Measurements from ENCODE around the gene CCHCR1.

Gene CCHCR1

GRCh38 chr6:31118178-31118577 lies 39.4 kb downstream of the CCHCR1 start:
- ChIA-PET CTCF (interaction anchor here (0.6 to 2.5 kb wide), 2 partner anchors 10 to 11 kb away, joined by 4 to 11 read pairs; no protein-coding TSS in a partner anchor), POLR2A (interaction anchor here (1.3 kb wide), 1 partner anchor 41 kb away, joined by 3 read pairs; no protein-coding TSS in a partner anchor)
- no peak for DNase-seq (ENCODE audit: extremely low spot score)
- no peak for TF ChIP-seq FOXM1 (IDR thresholded peaks at IDR 0.05; ENCODE audit: borderline replicate concordance)
- no peak for TF ChIP-seq FOXK2 (IDR thresholded peaks at IDR 0.05)
- TF ChIP-seq SP1 (IDR thresholded peaks at IDR 0.05): no peak
- TF ChIP-seq ARNT (IDR thresholded peaks at IDR 0.05): no peak
- no peak for TF ChIP-seq LEF1 (IDR thresholded peaks at IDR 0.05; ENCODE audit: borderline replicate concordance)
- TF ChIP-seq FOXA1 (IDR thresholded peaks at IDR 0.05): no peak
- TF ChIP-seq CTBP1 (IDR thresholded peaks at IDR 0.05; ENCODE audit: borderline replicate concordance): no peak

GRCh38 chr6:31116661-31117385 lies 40.8 kb downstream of the CCHCR1 start:
- no peak for TF ChIP-seq FOXM1 (IDR thresholded peaks at IDR 0.05; ENCODE audit: borderline replicate concordance)
- TF ChIP-seq TARDBP (IDR thresholded peaks at IDR 0.05): no peak
- TF ChIP-seq BHLHE40 (IDR thresholded peaks at IDR 0.05; ENCODE audit: borderline replicate concordance): no peak
- TF ChIP-seq ELF4 (IDR thresholded peaks at IDR 0.05): no peak
- no peak for TF ChIP-seq HDGF (IDR thresholded peaks at IDR 0.05; ENCODE audit: borderline replicate concordance)
- no peak for TF ChIP-seq NFRKB (IDR thresholded peaks at IDR 0.05)
- TF ChIP-seq FOXA1 (IDR thresholded peaks at IDR 0.05): no peak
- no peak for TF ChIP-seq LEF1 (IDR thresholded peaks at IDR 0.05; ENCODE audit: borderline replicate concordance)
- TF ChIP-seq CTBP1 (IDR thresholded peaks at IDR 0.05; ENCODE audit: borderline replicate concordance): no peak
- POLR2A ChIA-PET: interaction anchor here (1.3 kb wide), 1 partner anchor 41 kb away, joined by 3 read pairs; the partner anchor contains the start of gene TCF19
- CTCF ChIA-PET: interaction anchor here (2.0 to 2.5 kb wide), 2 partner anchors 10 to 12 kb away, joined by 7 to 11 read pairs; no protein-coding TSS in a partner anchor
- DNase-seq (ENCODE audit: extremely low spot score): no peak

DNA sequence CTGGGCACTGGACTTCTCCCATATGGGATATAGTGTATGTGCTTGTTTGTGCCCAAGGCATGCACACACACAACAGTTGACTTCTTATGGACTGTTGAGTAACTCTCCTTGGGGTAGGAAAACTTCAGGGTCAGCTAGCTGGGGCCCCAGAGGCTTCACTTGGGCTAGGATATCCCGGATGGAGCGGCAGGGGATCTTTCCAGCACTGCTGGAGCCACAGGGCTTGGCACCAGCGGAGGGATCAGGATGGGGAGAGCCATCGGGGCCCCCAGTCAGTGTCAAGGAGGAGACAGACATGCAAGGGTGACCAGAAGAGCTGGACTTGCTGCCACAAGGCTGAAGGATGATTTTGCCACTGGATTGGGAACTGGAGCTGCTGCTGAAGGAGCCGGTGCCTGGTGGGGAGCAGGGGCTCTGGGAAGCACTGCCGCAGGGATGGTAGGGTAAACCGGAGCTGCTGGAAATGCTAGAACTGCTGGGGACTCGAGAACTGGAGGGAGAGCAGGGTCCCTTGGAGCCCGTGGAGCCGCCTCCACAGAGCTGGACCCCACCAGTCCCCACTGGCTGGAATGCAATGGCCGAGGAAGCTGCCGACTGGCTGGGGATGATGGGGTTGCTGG lies 41.6 kb downstream of the CCHCR1 start:
- DNase-seq (ENCODE audit: extremely low spot score): no peak
- ChIA-PET POLR2A (interaction anchor here (1.3 kb wide), 1 partner anchor 42 kb away, joined by 3 read pairs; the partner anchor contains the start of gene TCF19), CTCF (interaction anchor here (1.0 to 2.5 kb wide), 4 partner anchors 11 to 29 kb away, joined by 4 to 11 read pairs (median 6); no protein-coding TSS in a partner anchor)
- no peak for TF ChIP-seq SP1 (IDR thresholded peaks at IDR 0.05)
- TF ChIP-seq FOXA1 (IDR thresholded peaks at IDR 0.05): no peak
- no peak for TF ChIP-seq CTBP1 (IDR thresholded peaks at IDR 0.05; ENCODE audit: borderline replicate concordance)

- CTCF ChIA-PET: interaction anchor here (1.0 to 2.5 kb wide), 8 partner anchors 12 to 173 kb away, joined by 3 to 11 read pairs (median 4); no protein-coding TSS in a partner anchor
- DNase-seq (ENCODE audit: extremely low spot score): no peak
- TF ChIP-seq NFRKB (IDR thresholded peaks at IDR 0.05): no peak
- TF ChIP-seq, protein P1, sequence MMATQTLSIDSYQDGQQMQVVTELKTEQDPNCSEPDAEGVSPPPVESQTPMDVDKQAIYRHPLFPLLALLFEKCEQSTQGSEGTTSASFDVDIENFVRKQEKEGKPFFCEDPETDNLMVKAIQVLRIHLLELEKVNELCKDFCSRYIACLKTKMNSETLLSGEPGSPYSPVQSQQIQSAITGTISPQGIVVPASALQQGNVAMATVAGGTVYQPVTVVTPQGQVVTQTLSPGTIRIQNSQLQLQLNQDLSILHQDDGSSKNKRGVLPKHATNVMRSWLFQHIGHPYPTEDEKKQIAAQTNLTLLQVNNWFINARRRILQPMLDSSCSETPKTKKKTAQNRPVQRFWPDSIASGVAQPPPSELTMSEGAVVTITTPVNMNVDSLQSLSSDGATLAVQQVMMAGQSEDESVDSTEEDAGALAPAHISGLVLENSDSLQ (IDR thresholded peaks at IDR 0.05): no peak
- no peak for TF ChIP-seq ARNT (IDR thresholded peaks at IDR 0.05)
- no peak for TF ChIP-seq L3MBTL2 (conservative IDR thresholded peaks at IDR 0.05)
- no peak for TF ChIP-seq ZNF384 (IDR thresholded peaks at IDR 0.05)
- no peak for TF ChIP-seq SUZ12 (IDR thresholded peaks at IDR 0.05)
- no peak for TF ChIP-seq TARDBP (IDR thresholded peaks at IDR 0.05)
- no peak for TF ChIP-seq ELF4 (IDR thresholded peaks at IDR 0.05)
- TF ChIP-seq SP1 (IDR thresholded peaks at IDR 0.05): no peak
- POLR2A ChIA-PET: interaction anchor here (1.1 to 1.3 kb wide), 2 partner anchors 13 to 43 kb away, joined by 3 read pairs; partner anchors contain the start of gene TCF19
Measured at GRCh38 chr6:31114970-31115849, 42.4 kb downstream of the CCHCR1 start.

DNA sequence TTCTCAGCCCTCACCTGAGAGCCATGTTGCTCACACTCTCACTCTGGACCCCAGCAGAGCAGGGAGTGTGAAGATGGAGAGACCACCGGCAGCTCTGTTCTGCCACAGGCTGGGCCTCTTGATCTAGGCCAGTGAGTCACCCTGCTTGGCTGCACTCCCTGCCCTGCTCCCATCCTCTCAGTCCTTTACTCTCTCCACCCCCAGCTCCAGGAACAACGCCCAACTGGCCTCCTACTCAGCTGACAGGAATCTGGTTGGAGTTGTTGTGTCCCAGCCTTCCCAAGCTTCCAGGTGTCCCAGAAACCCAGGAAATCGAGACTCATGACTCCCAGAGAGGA lies 43.1 kb downstream of the CCHCR1 start, which contains the start of gene PSORS1C1:
PSORS1C1 (plus strand) TSS at position 260 of the 338 bp plus-strand sequence. CDS start 14,833 bp downstream, outside the sequence.
- ChIA-PET POLR2A (interaction anchor here (1.1 kb wide), 1 partner anchor 12 kb away, joined by 3 read pairs; no protein-coding TSS in a partner anchor), CTCF (interaction anchor here (1.0 to 1.7 kb wide), 5 partner anchors 11 to 172 kb away, joined by 3 to 5 read pairs (median 3); no protein-coding TSS in a partner anchor)
- no peak for DNase-seq (ENCODE audit: extremely low spot score)
- no peak for TF ChIP-seq LEF1 (IDR thresholded peaks at IDR 0.05; ENCODE audit: borderline replicate concordance)
- no peak for TF ChIP-seq CTBP1 (IDR thresholded peaks at IDR 0.05; ENCODE audit: borderline replicate concordance)
- no peak for TF ChIP-seq NFRKB (IDR thresholded peaks at IDR 0.05)
- TF ChIP-seq SUZ12 (IDR thresholded peaks at IDR 0.05): no peak
- TF ChIP-seq FOXM1 (IDR thresholded peaks at IDR 0.05; ENCODE audit: borderline replicate concordance): no peak
- no peak for TF ChIP-seq ELF4 (IDR thresholded peaks at IDR 0.05)
- no peak for TF ChIP-seq ZNF384 (IDR thresholded peaks at IDR 0.05)
- TF ChIP-seq TARDBP (IDR thresholded peaks at IDR 0.05): no peak
- no peak for TF ChIP-seq L3MBTL2 (conservative IDR thresholded peaks at IDR 0.05)
- TF ChIP-seq, protein P1 (IDR thresholded peaks at IDR 0.05): no peak
- TF ChIP-seq FOXA1 (IDR thresholded peaks at IDR 0.05): no peak
- no peak for TF ChIP-seq HDGF (IDR thresholded peaks at IDR 0.05; ENCODE audit: borderline replicate concordance)

Data from HEK293T (cell line).